ENCODE data around the gene RBP5. TPM values are rescaled to one million over a fixed set of nuclear protein-coding genes. Genes with fewer than 3 reads are reported as not detected.
"Not testable (repeated sequence)": the region's sequence is repeated elsewhere in the genome, so short reads cannot be mapped to it uniquely, and the experiment has no call there.

RBP5 gene
- total RNA-seq, 1 experiment from 2014 or later, result not detected

DNA sequence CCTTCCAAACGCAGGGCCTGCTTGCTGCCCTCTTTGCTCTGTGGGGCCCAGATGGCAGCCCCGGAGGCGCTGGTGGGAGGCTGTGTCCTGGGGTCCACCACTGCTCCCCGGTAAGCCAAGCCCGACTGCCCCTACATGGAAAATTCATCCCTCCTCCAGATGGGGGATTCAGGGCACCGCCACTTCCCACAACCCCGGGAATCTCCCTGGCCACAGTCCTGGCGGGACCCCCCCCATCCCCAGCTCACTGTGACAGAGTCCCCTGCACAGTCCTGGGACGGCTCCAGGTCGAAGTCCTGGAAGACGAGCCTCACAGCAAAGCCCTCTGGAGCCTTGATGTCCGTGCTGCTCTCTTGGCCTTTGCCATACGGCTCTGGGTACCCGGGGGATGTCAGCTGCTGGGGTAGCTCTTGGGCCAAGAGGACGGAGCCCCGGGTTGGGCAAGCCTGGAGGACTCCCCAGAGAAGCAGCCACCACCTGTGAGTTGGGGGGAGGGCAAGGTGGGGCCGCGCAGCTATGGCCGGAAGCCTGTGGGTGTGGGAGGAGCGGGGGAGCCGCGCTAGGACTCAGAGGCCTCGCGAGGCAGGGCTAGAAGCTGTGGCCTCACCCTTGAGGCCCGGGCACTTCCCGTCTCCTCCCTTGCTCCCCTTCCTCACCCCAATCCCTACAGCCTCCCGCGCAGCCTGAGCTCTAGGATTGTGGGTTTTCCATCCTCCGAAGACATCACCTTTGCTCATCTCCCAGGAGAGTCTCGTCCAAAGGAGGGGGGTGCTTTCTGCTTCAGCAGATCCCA lies 20.5 kb downstream of the RBP5 start:
- H3K4me3 ChIP-seq (ENCODE audit: low read depth, low read length, poor library complexity, severe bottlenecking), result peak overlapping the region; percentile 42
- BruUV-seq (replicated peaks), result no TSS peak
- no peaks in the 10 kb centered on the region for H3K4me1 ChIP-seq (ENCODE audit: insufficient read depth, low read length, poor library complexity, severe bottlenecking)
- DNase-seq (ENCODE audit: low spot score), result no peak
- intact Hi-C loops (cut with micrococcal nuclease; ENCODE audit: unreplicated experiment), result no loop called here
- no peaks in the 10 kb centered on the region for H3K36me3 ChIP-seq (ENCODE audit: insufficient read depth, low read length, poor library complexity, severe bottlenecking)
- peaks cover 9% of the 10 kb centered on the region for H3K9me3 ChIP-seq (ENCODE audit: low read depth, low read length, poor library complexity, severe bottlenecking)
- H3K27ac ChIP-seq (ENCODE audit: low read depth, low read length, poor library complexity, severe bottlenecking), result no peak overlapping the region
- no peaks in the 10 kb centered on the region for H3K27me3 ChIP-seq (replicated peaks; ENCODE audit: insufficient read depth, low read depth, low read length, poor library complexity)
- TF ChIP-seq EZH2 (IDR thresholded peaks at IDR 0.05; ENCODE audit: borderline replicate concordance, low read depth, low read length, poor library complexity, severe bottlenecking), result no peak
- TF ChIP-seq, protein P1, sequence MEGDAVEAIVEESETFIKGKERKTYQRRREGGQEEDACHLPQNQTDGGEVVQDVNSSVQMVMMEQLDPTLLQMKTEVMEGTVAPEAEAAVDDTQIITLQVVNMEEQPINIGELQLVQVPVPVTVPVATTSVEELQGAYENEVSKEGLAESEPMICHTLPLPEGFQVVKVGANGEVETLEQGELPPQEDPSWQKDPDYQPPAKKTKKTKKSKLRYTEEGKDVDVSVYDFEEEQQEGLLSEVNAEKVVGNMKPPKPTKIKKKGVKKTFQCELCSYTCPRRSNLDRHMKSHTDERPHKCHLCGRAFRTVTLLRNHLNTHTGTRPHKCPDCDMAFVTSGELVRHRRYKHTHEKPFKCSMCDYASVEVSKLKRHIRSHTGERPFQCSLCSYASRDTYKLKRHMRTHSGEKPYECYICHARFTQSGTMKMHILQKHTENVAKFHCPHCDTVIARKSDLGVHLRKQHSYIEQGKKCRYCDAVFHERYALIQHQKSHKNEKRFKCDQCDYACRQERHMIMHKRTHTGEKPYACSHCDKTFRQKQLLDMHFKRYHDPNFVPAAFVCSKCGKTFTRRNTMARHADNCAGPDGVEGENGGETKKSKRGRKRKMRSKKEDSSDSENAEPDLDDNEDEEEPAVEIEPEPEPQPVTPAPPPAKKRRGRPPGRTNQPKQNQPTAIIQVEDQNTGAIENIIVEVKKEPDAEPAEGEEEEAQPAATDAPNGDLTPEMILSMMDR (conservative IDR thresholded peaks at IDR 0.05; ENCODE audit: low read depth, low read length), result no peak
- ChIA-PET CTCF (interaction anchor here (0.7 to 1.2 kb wide), 2 partner anchors 164 to 341 kb away, joined by 4 to 6 read pairs; partner anchors contain the start of genes C12orf57 and RNU7-1), POLR2A (ENCODE audit: low non-redundant PET) (interaction anchor here (0.5 to 0.7 kb wide), 2 partner anchors 164 to 235 kb away, joined by 3 to 13 read pairs; partner anchors contain the start of genes C12orf57 and SPSB2)

DNA sequence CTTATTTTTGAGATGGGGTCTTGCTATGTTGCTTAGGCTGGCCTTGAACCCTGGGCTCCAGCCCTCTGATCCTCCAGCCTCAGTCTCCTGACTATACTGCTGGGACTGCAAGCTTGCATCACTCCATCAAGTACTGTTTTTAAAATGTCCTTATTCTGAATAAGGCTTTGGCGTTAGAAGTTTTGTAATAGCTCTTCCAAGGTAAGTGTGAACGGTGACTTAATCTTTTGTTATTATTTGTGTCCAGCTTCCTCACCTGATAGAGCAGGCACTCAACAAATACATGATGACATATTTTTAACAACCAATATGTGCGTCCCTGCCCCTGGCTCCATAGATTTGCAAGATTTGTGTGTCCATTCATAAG lies 21.1 kb downstream of the RBP5 start:
- ChIA-PET POLR2A (ENCODE audit: low non-redundant PET) (no interaction called here), CTCF (no interaction called here)
- no peak overlapping the region for H3K27ac ChIP-seq (ENCODE audit: low read depth, low read length, poor library complexity, severe bottlenecking)
- H3K4me3 ChIP-seq (ENCODE audit: low read depth, low read length, poor library complexity, severe bottlenecking), result no peak overlapping the region
- TSS peak; percentile 35 for BruUV-seq (replicated peaks)
- TF ChIP-seq, protein P1 (conservative IDR thresholded peaks at IDR 0.05; ENCODE audit: low read depth, low read length), result no peak
- no peak for TF ChIP-seq EZH2 (IDR thresholded peaks at IDR 0.05; ENCODE audit: borderline replicate concordance, low read depth, low read length, poor library complexity, severe bottlenecking)
- H3K4me1 ChIP-seq (ENCODE audit: insufficient read depth, low read length, poor library complexity, severe bottlenecking), result no peaks in the 10 kb centered on the region
- intact Hi-C loops (cut with micrococcal nuclease; ENCODE audit: unreplicated experiment), result no loop called here
- no peaks in the 10 kb centered on the region for H3K27me3 ChIP-seq (replicated peaks; ENCODE audit: insufficient read depth, low read depth, low read length, poor library complexity)
- H3K9me3 ChIP-seq (ENCODE audit: low read depth, low read length, poor library complexity, severe bottlenecking), result peaks cover 9% of the 10 kb centered on the region
- no peaks in the 10 kb centered on the region for H3K36me3 ChIP-seq (ENCODE audit: insufficient read depth, low read length, poor library complexity, severe bottlenecking)
- DNase-seq (ENCODE audit: low spot score), result no peak

DNA sequence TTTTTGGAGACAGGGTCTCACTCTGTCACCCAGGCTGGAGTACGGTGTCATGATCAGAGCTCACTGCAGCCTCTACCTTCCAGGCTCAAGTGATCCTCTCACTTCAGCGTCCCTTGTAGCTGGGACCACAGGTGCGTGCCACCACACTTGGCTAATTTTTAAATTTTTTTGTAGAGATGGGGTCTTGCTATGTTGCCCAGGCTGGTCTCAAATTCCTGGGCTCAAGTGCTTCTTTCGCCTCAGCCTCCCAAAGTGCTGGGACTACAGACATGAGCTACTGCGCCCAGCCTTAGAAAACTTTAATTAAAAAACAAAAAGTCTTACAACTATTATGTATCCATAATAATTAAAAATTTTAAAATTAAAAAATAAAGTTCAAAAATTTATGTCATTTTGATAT lies 21.5 kb downstream of the RBP5 start:
- H3K27me3 ChIP-seq (replicated peaks; ENCODE audit: insufficient read depth, low read depth, low read length, poor library complexity); H3K27ac ChIP-seq (ENCODE audit: low read depth, low read length, poor library complexity, severe bottlenecking); H3K4me1 ChIP-seq (ENCODE audit: insufficient read depth, low read length, poor library complexity, severe bottlenecking); CTCF ChIA-PET; H3K4me3 ChIP-seq (ENCODE audit: low read depth, low read length, poor library complexity, severe bottlenecking); DNase-seq (ENCODE audit: low spot score); POLR2A ChIA-PET (ENCODE audit: low non-redundant PET); intact Hi-C loops (cut with micrococcal nuclease; ENCODE audit: unreplicated experiment); BruUV-seq (replicated peaks); H3K36me3 ChIP-seq (ENCODE audit: insufficient read depth, low read length, poor library complexity, severe bottlenecking); H3K9me3 ChIP-seq (ENCODE audit: low read depth, low read length, poor library complexity, severe bottlenecking): not testable (repeated sequence)

DNA sequence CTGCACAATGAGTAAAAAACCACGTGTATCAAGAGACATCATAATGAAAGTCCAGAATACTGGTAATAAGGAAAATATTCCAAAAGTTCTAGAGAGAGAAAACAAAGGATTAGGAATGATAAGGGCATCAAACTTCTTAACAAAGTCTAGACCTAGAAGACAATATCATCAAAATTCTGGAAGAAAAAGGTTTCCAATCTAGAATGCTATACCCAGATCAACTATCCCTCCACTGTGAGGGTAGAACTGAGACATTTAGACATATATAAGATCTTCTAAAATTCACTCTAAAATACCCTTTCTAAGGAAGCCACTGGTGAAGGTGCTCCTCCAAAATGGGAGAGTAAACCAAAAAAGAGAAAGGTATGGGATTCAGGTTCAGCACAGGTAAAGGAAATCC lies 22.6 kb downstream of the RBP5 start:
- POLR2A ChIA-PET (ENCODE audit: low non-redundant PET), result no interaction called here
- peaks cover 9% of the 10 kb centered on the region for H3K9me3 ChIP-seq (ENCODE audit: low read depth, low read length, poor library complexity, severe bottlenecking)
- no peak overlapping the region for H3K4me3 ChIP-seq (ENCODE audit: low read depth, low read length, poor library complexity, severe bottlenecking)
- no peaks in the 10 kb centered on the region for H3K4me1 ChIP-seq (ENCODE audit: insufficient read depth, low read length, poor library complexity, severe bottlenecking)
- H3K36me3 ChIP-seq (ENCODE audit: insufficient read depth, low read length, poor library complexity, severe bottlenecking), result no peaks in the 10 kb centered on the region
- H3K27me3 ChIP-seq (replicated peaks; ENCODE audit: insufficient read depth, low read depth, low read length, poor library complexity), result no peaks in the 10 kb centered on the region
- no peak overlapping the region for H3K27ac ChIP-seq (ENCODE audit: low read depth, low read length, poor library complexity, severe bottlenecking)
- intact Hi-C loops (cut with micrococcal nuclease; ENCODE audit: unreplicated experiment), result no loop called here
- no peak for DNase-seq (ENCODE audit: low spot score)
- TF ChIP-seq, protein P1 (conservative IDR thresholded peaks at IDR 0.05; ENCODE audit: low read depth, low read length), result no peak
- no peak for TF ChIP-seq EZH2 (IDR thresholded peaks at IDR 0.05; ENCODE audit: borderline replicate concordance, low read depth, low read length, poor library complexity, severe bottlenecking)
- CTCF ChIA-PET, result no interaction called here
- no TSS peak for BruUV-seq (replicated peaks)

Measured in A673 (cell line).